ENCODE measurements around the gene CKAP2L. TPM values are rescaled to one million over a fixed set of nuclear protein-coding genes. Genes with fewer than 3 reads are reported as not detected.

Gene CKAP2L
- total and polyA plus RNA-seq, 2 experiments from 2014 or later: 16.2 to 30.2 TPM

- TF ChIP-seq, protein P1, sequence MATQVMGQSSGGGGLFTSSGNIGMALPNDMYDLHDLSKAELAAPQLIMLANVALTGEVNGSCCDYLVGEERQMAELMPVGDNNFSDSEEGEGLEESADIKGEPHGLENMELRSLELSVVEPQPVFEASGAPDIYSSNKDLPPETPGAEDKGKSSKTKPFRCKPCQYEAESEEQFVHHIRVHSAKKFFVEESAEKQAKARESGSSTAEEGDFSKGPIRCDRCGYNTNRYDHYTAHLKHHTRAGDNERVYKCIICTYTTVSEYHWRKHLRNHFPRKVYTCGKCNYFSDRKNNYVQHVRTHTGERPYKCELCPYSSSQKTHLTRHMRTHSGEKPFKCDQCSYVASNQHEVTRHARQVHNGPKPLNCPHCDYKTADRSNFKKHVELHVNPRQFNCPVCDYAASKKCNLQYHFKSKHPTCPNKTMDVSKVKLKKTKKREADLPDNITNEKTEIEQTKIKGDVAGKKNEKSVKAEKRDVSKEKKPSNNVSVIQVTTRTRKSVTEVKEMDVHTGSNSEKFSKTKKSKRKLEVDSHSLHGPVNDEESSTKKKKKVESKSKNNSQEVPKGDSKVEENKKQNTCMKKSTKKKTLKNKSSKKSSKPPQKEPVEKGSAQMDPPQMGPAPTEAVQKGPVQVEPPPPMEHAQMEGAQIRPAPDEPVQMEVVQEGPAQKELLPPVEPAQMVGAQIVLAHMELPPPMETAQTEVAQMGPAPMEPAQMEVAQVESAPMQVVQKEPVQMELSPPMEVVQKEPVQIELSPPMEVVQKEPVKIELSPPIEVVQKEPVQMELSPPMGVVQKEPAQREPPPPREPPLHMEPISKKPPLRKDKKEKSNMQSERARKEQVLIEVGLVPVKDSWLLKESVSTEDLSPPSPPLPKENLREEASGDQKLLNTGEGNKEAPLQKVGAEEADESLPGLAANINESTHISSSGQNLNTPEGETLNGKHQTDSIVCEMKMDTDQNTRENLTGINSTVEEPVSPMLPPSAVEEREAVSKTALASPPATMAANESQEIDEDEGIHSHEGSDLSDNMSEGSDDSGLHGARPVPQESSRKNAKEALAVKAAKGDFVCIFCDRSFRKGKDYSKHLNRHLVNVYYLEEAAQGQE (IDR thresholded peaks at IDR 0.05; ENCODE audit: unreplicated experiment): no peak
- TF ChIP-seq, protein P2, sequence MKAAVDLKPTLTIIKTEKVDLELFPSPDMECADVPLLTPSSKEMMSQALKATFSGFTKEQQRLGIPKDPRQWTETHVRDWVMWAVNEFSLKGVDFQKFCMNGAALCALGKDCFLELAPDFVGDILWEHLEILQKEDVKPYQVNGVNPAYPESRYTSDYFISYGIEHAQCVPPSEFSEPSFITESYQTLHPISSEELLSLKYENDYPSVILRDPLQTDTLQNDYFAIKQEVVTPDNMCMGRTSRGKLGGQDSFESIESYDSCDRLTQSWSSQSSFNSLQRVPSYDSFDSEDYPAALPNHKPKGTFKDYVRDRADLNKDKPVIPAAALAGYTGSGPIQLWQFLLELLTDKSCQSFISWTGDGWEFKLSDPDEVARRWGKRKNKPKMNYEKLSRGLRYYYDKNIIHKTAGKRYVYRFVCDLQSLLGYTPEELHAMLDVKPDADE (IDR thresholded peaks at IDR 0.05): no peak
- TF ChIP-seq ZNF114 (CRISPR knock-in tag; IDR thresholded peaks at IDR 0.05): no peak
- no peak for TF ChIP-seq CREB1 (CRISPR knock-in tag; IDR thresholded peaks at IDR 0.05; ENCODE audit: low read depth)
- TF ChIP-seq NANOG (IDR thresholded peaks at IDR 0.05; ENCODE audit: borderline replicate concordance): no peak
- TF ChIP-seq EZH2phosphoT487 (IDR thresholded peaks at IDR 0.05; ENCODE audit: unreplicated experiment): no peak
These were observed 40.9 kb downstream of the CKAP2L start (continued) for GRCh38 chr2:112723547-112723940.

GRCh38 chr2:112722816-112723546, 41.4 kb downstream of the CKAP2L start:
- Histone ChIP-seq H3K27ac (ENCODE audit: low read depth) (no peak overlapping the region), H3F3A (replicated peaks; ENCODE audit: low read depth) (no peaks in the 10 kb centered on the region), H4K20me1 (replicated peaks; ENCODE audit: insufficient read depth) (no peaks in the 10 kb centered on the region), H3K9me2 (ENCODE audit: insufficient read depth) (no peaks in the 10 kb centered on the region), H3K27me3 (ENCODE audit: insufficient read depth) (no peaks in the 10 kb centered on the region), H3K4me2 (no peak overlapping the region), H2AFZ (no peak overlapping the region), H3K79me2 (replicated peaks; ENCODE audit: insufficient read depth) (no peaks in the 10 kb centered on the region), H3K36me3 (ENCODE audit: insufficient read depth) (no peaks in the 10 kb centered on the region), H3K4me1 (ENCODE audit: insufficient read depth) (no peaks in the 10 kb centered on the region; the same call in 1 of the 2 replicates), H3K4me3 (no peak overlapping the region)
- no peak for ATAC-seq
- no peak overlapping the region for H3K4me3 Mint-ChIP-seq
- no peaks in the 10 kb centered on the region for H3K4me1 Mint-ChIP-seq
- H3K9me3 Mint-ChIP-seq: no peaks in the 10 kb centered on the region
- peaks cover 7% of the 10 kb centered on the region for H3K27me3 Mint-ChIP-seq (ENCODE audit: insufficient read depth, low read depth, poor library complexity)
- no peaks in the 10 kb centered on the region for H3K36me3 Mint-ChIP-seq (ENCODE audit: low read depth)
- no peak for DNase-seq (ENCODE audit: low spot score)
- no peak overlapping the region for H3K27ac Mint-ChIP-seq
- TF ChIP-seq STAT1 (IDR thresholded peaks at IDR 0.05; ENCODE audit: unreplicated experiment): no peak
- TF ChIP-seq ZNF331 (CRISPR knock-in tag; IDR thresholded peaks at IDR 0.05; ENCODE audit: low read depth): no peak
- TF ChIP-seq CREB1 (CRISPR knock-in tag; IDR thresholded peaks at IDR 0.05; ENCODE audit: low read depth): no peak
- TF ChIP-seq NANOG (IDR thresholded peaks at IDR 0.05; ENCODE audit: borderline replicate concordance): no peak
- no peak for TF ChIP-seq POLR2AphosphoS5 (IDR thresholded peaks at IDR 0.05; ENCODE audit: low read depth)
- TF ChIP-seq, protein P1 (IDR thresholded peaks at IDR 0.05; ENCODE audit: unreplicated experiment): no peak
- TF ChIP-seq, protein P2 (IDR thresholded peaks at IDR 0.05): no peak
- no peak for TF ChIP-seq EZH2 (IDR thresholded peaks at IDR 0.05; ENCODE audit: low read depth, unreplicated experiment)
- TF ChIP-seq, protein P3, sequence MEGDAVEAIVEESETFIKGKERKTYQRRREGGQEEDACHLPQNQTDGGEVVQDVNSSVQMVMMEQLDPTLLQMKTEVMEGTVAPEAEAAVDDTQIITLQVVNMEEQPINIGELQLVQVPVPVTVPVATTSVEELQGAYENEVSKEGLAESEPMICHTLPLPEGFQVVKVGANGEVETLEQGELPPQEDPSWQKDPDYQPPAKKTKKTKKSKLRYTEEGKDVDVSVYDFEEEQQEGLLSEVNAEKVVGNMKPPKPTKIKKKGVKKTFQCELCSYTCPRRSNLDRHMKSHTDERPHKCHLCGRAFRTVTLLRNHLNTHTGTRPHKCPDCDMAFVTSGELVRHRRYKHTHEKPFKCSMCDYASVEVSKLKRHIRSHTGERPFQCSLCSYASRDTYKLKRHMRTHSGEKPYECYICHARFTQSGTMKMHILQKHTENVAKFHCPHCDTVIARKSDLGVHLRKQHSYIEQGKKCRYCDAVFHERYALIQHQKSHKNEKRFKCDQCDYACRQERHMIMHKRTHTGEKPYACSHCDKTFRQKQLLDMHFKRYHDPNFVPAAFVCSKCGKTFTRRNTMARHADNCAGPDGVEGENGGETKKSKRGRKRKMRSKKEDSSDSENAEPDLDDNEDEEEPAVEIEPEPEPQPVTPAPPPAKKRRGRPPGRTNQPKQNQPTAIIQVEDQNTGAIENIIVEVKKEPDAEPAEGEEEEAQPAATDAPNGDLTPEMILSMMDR (conservative IDR thresholded peaks at IDR 0.05; ENCODE audit: low read depth in 2 of 2): no peak
- TF ChIP-seq ZNF114 (CRISPR knock-in tag; IDR thresholded peaks at IDR 0.05): no peak
- no peak for TF ChIP-seq EZH2phosphoT487 (IDR thresholded peaks at IDR 0.05; ENCODE audit: unreplicated experiment)
- TF ChIP-seq JUNB (IDR thresholded peaks at IDR 0.05; ENCODE audit: unreplicated experiment): no peak

Data from GM23338 (cell line).